ENCODE measurements around the gene CHD9NB. TPM values are rescaled to one million over a fixed set of nuclear protein-coding genes. Genes with fewer than 3 reads are reported as not detected.

CHD9NB gene
- total and polyA plus RNA-seq, 10 of the 15 experiments (the other 5 are each of a cell fraction or from before 2014, with no cell fraction given) = 0.14 to 1.6 (median 0.73) TPM

DNA sequence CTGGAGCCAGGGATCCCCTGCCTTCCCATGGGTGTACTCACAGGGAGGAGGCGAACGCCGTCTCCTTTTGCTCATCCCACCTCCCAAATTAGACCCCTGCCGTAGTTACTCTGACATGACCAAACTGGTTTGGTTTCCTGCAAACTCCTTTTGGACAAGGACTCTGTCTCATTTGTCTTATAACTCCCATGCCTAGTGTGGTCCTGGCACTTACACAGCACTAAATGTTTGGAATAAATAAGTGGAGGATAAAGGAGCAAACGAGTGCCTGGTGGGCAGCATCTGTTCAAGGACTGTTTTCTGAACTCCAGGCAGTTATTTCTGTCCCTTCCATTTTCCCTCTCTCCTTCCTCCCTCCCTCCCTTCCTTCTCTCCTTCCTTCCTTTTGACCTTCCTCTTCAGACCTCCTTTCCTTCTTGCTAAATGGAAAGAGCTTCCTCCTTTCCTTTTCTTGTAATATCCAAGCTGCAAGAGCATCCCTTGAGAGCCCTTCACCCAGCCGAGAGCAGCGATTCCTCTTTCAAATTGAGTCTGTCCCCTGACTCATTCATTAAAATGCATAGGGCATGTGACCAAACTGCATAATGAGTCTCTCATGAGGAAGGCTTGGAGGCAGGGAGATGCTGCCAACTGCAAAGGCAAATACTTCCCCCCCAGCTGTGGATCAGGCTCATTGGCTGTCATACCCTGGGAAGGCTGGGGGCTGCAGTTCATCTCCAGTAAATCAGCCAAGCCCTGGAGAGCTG lies 38.9 kb upstream of the CHD9NB start:
- Histone ChIP-seq H4K20me1 (ENCODE audit: control insufficient read depth, insufficient read depth) (no peaks in the 10 kb centered on the region), H3K36me3 (ENCODE audit: control insufficient read depth in 2 of 2, insufficient read depth in 2 of 2, low read length in 1 of 2) (peaks cover 1 to 3% of the 10 kb centered on the region in 2 experiments; a peak in 3 of 4 replicates), H3K79me2 (ENCODE audit: control insufficient read depth, insufficient read depth, low read length) (peaks cover 40% of the 10 kb centered on the region), H3K27ac (ENCODE audit: control insufficient read depth, insufficient read depth) (peak overlapping the region; percentile 96), H3K4me2 (ENCODE audit: control insufficient read depth, insufficient read depth) (peak overlapping the region; percentile 99), H3K4me3 (peak overlapping the region; percentile 55; the same call in 1 of the 2 replicates), H2AFZ (ENCODE audit: control insufficient read depth, low read depth, low read length) (no peak overlapping the region), H3K27me3 (replicated peaks in 1 of 2; ENCODE audit: control insufficient read depth in 2 of 2, insufficient read depth in 2 of 2, low read length in 1 of 2) (no peaks in the 10 kb centered on the region), H3K9me3 (replicated peaks; ENCODE audit: control insufficient read depth, insufficient read depth, low read length) (no peaks in the 10 kb centered on the region), H3K9ac (ENCODE audit: control insufficient read depth, insufficient read depth, low read length) (peak overlapping the region; percentile 68), H3K4me1 (ENCODE audit: control insufficient read depth, insufficient read depth, low read length) (peaks cover 44% of the 10 kb centered on the region)
- peak; percentile 76 for ATAC-seq
- 1% methylated on average over 7 of the region's 7 CpGs for WGBS (ENCODE audit: insufficient coverage, insufficient replicate concordance, low lambda C conversion rate, missing lambda C conversion rate)
- intact Hi-C loops (cut with micrococcal nuclease; ENCODE audit: unreplicated experiment) = no loop called here
- DNase-seq (ENCODE audit: low read depth, low spot score) = peak; percentile 72
- in situ Hi-C loops (cut with MboI) = no loop called here
- FAIRE-seq = peak; percentile 7
- ChIA-PET POLR2A (interaction anchor here (0.5 to 4.7 kb wide), 9 partner anchors 8 to 117 kb away, joined by 3 to 66 read pairs (median 4); no protein-coding TSS in a partner anchor), CTCF (interaction anchor here (1.2 to 2.8 kb wide), 8 partner anchors 20 to 37 kb away, joined by 3 to 14 read pairs (median 6); partner anchors contain the start of gene CHD9), SMC1A (ENCODE audit: uncharacterized antibody, unreplicated experiment) (interaction anchor here (0.6 to 5.2 kb wide), 11 partner anchors 8 to 41 kb away, joined by 3 to 89 read pairs (median 5); no protein-coding TSS in a partner anchor), RAD21 (ENCODE audit: unreplicated experiment) (interaction anchor here (0.5 to 5.6 kb wide), 12 partner anchors 9 to 137 kb away, joined by 3 to 97 read pairs (median 4); no protein-coding TSS in a partner anchor)
- BruUV-seq (replicated peaks) = no TSS peak
- TF ChIP-seq NFIC (IDR thresholded peaks at IDR 0.05; ENCODE audit: low read depth, low read length) (peak; percentile 66; the same call in 1 of the 2 replicates), HCFC1 (IDR thresholded peaks at IDR 0.05; ENCODE audit: low read length) (no peak), NFXL1 (IDR thresholded peaks at IDR 0.05; ENCODE audit: borderline replicate concordance) (no peak), CEBPZ (IDR thresholded peaks at IDR 0.05; ENCODE audit: low read depth, low read length) (no peak), FOXM1 (IDR thresholded peaks at IDR 0.05; ENCODE audit: low read depth, low read length) (no peak), CREM (IDR thresholded peaks at IDR 0.05; ENCODE audit: low read depth) (0 out of 2 replicates have a peak, but pooled peaks have one; percentile 52), RFX5 (IDR thresholded peaks at IDR 0.05; ENCODE audit: low read depth, low read length) (no peak), JUNB (IDR thresholded peaks at IDR 0.05) (peak; percentile 88), HDAC6 (IDR thresholded peaks at IDR 0.05; ENCODE audit: unreplicated experiment) (no peak), JUND (IDR thresholded peaks at IDR 0.05; ENCODE audit: low read depth, low read length) (peak; percentile 72; the same call in 1 of the 2 replicates), SMC3 (IDR thresholded peaks at IDR 0.05; ENCODE audit: borderline replicate concordance, low read length) (peak; percentile 3; the same call in 1 of the 2 replicates), TCF12 (IDR thresholded peaks at IDR 0.05; ENCODE audit: low read depth, low read length) (no peak), SP1 (IDR thresholded peaks at IDR 0.05; ENCODE audit: low read depth, low read length) (no peak)
- TF ChIP-seq, protein P1, sequence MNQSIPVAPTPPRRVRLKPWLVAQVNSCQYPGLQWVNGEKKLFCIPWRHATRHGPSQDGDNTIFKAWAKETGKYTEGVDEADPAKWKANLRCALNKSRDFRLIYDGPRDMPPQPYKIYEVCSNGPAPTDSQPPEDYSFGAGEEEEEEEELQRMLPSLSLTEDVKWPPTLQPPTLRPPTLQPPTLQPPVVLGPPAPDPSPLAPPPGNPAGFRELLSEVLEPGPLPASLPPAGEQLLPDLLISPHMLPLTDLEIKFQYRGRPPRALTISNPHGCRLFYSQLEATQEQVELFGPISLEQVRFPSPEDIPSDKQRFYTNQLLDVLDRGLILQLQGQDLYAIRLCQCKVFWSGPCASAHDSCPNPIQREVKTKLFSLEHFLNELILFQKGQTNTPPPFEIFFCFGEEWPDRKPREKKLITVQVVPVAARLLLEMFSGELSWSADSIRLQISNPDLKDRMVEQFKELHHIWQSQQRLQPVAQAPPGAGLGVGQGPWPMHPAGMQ (IDR thresholded peaks at IDR 0.05; ENCODE audit: borderline replicate concordance) = no peak
- TF ChIP-seq, protein P2, sequence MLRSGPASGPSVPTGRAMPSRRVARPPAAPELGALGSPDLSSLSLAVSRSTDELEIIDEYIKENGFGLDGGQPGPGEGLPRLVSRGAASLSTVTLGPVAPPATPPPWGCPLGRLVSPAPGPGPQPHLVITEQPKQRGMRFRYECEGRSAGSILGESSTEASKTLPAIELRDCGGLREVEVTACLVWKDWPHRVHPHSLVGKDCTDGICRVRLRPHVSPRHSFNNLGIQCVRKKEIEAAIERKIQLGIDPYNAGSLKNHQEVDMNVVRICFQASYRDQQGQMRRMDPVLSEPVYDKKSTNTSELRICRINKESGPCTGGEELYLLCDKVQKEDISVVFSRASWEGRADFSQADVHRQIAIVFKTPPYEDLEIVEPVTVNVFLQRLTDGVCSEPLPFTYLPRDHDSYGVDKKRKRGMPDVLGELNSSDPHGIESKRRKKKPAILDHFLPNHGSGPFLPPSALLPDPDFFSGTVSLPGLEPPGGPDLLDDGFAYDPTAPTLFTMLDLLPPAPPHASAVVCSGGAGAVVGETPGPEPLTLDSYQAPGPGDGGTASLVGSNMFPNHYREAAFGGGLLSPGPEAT (IDR thresholded peaks at IDR 0.05; ENCODE audit: low read depth) = peak; percentile 56; the same call in 1 of the 2 replicates

Measured in GM12878 (cell line).